ENCODE results near the gene AATK. TPM values are rescaled to one million over a fixed set of nuclear protein-coding genes. Genes with fewer than 3 reads are reported as not detected.

The AATK gene
- total RNA-seq, 4 donors from 2014 or later: 0.64 to 2.8 (median 1.1) TPM

GRCh38 chr17:81152288-81152828 is 13.7 kb downstream of the AATK start:
- TF ChIP-seq POLR2A (IDR thresholded peaks at IDR 0.05) (no peak), CTCF (IDR thresholded peaks at IDR 0.05) (no peak), EP300 (IDR thresholded peaks at IDR 0.05) (no peak)
- Histone ChIP-seq H3K4me3 (no peak overlapping the region), H3K27me3 (peaks cover 18% of the 10 kb centered on the region), H3K4me1 (peaks cover 5% of the 10 kb centered on the region), H3K9me3 (no peaks in the 10 kb centered on the region), H3K36me3 (no peaks in the 10 kb centered on the region), H3K27ac (no peak overlapping the region)
- 73% methylated on average over 8 of the region's 8 CpGs for WGBS
- no peak for DNase-seq (ENCODE audit: low spot score in 2 of 2)

- 81% methylated on average over 4 of the region's 13 CpGs for WGBS
- Histone ChIP-seq H3K36me3 (no peaks in the 10 kb centered on the region), H3K4me3 (no peak overlapping the region), H3K4me1 (peaks cover 5% of the 10 kb centered on the region), H3K9me3 (no peaks in the 10 kb centered on the region), H3K27ac (no peak overlapping the region), H3K27me3 (peaks cover 18% of the 10 kb centered on the region)
- TF ChIP-seq POLR2A (IDR thresholded peaks at IDR 0.05): no peak
- no peak for TF ChIP-seq CTCF (IDR thresholded peaks at IDR 0.05)
- no peak for DNase-seq (ENCODE audit: low spot score in 2 of 2)
Measured at GRCh38 chr17:81151278-81151677, 14.7 kb downstream of the AATK start.

GRCh38 chr17:81150377-81151077 is 15.5 kb downstream of the AATK start:
- H3K9me3 ChIP-seq: no peaks in the 10 kb centered on the region
- H3K27me3 ChIP-seq: peaks cover 18% of the 10 kb centered on the region
- no peak overlapping the region for H3K4me3 ChIP-seq
- WGBS: 95% methylated on average over 3 of the region's 14 CpGs
- peaks cover 5% of the 10 kb centered on the region for H3K4me1 ChIP-seq
- no peaks in the 10 kb centered on the region for H3K36me3 ChIP-seq
- no peak overlapping the region for H3K27ac ChIP-seq
- DNase-seq (ENCODE audit: low spot score in 2 of 2): no peak
- TF ChIP-seq CTCF (IDR thresholded peaks at IDR 0.05): no peak
- no peak for TF ChIP-seq POLR2A (IDR thresholded peaks at IDR 0.05)
- TF ChIP-seq POLR2AphosphoS5 (IDR thresholded peaks at IDR 0.05): no peak
- TF ChIP-seq EP300 (IDR thresholded peaks at IDR 0.05): no peak

GRCh38 chr17:81148986-81149533 is 17.0 kb downstream of the AATK start:
- H3K36me3 ChIP-seq: no peaks in the 10 kb centered on the region
- peaks cover 5% of the 10 kb centered on the region for H3K4me1 ChIP-seq
- 84% methylated on average over 10 of the region's 14 CpGs for WGBS
- no peak for TF ChIP-seq POLR2A (IDR thresholded peaks at IDR 0.05)
- TF ChIP-seq EP300 (IDR thresholded peaks at IDR 0.05): no peak
- TF ChIP-seq CTCF (IDR thresholded peaks at IDR 0.05): no peak
- TF ChIP-seq POLR2AphosphoS5 (IDR thresholded peaks at IDR 0.05): no peak
- H3K4me3 ChIP-seq: no peak overlapping the region
- no peak overlapping the region for H3K27ac ChIP-seq
- no peak for DNase-seq (ENCODE audit: low spot score in 2 of 2)
- peaks cover 18% of the 10 kb centered on the region for H3K27me3 ChIP-seq
- no peaks in the 10 kb centered on the region for H3K9me3 ChIP-seq

GRCh38 chr17:81148571-81148970 is 17.4 kb downstream of the AATK start:
- H3K27me3 ChIP-seq: peaks cover 18% of the 10 kb centered on the region
- no peaks in the 10 kb centered on the region for H3K9me3 ChIP-seq
- no peak overlapping the region for H3K4me3 ChIP-seq
- WGBS: 61% methylated on average over 3 of the region's 15 CpGs
- TF ChIP-seq POLR2AphosphoS5 (IDR thresholded peaks at IDR 0.05) (no peak), EP300 (IDR thresholded peaks at IDR 0.05) (no peak), CTCF (IDR thresholded peaks at IDR 0.05) (no peak), POLR2A (IDR thresholded peaks at IDR 0.05) (no peak)
- H3K4me1 ChIP-seq: peaks cover 5% of the 10 kb centered on the region
- DNase-seq (ENCODE audit: low spot score in 2 of 2): no peak
- H3K27ac ChIP-seq: no peak overlapping the region
- H3K36me3 ChIP-seq: no peaks in the 10 kb centered on the region

All from suprapubic skin (tissue), 4 donors.